HK-2 (cell line): ENCODE measurements around the gene PFKFB4.
A peak's percentile ranks its signal among the peaks of the same experiment; 100 is the strongest.
"Not testable (repeated sequence)": the region's sequence is repeated elsewhere in the genome, so short reads cannot be mapped to it uniquely, and the experiment has no call there.

Experiments
- DNase-seq: peaks from one replicate; pipeline ENCODE4 v3.0.0-alpha.2; 2018; ENCODE audit not compliant: unreplicated experiment

Gene PFKFB4

DNA sequence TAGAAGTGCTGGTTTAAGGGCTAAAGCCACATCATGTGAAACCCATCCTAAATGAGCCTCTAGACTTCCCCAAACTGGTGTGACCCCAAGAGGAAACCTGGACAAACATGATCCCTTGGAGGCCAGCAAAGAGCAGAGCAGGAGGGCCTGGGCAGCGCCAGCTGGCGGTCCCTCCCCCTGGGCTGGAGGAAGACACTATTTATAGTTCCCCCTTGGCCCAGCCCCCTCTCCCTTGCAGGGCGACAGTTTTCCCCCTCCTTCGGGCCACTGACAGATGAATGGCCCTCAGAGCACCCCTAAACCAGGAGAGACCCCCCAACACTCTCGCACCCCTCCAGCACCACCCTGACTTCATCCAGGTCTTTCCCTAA is 4.0 kb upstream of the PFKFB4 start:
- DNase-seq = peak; percentile 35

DNA sequence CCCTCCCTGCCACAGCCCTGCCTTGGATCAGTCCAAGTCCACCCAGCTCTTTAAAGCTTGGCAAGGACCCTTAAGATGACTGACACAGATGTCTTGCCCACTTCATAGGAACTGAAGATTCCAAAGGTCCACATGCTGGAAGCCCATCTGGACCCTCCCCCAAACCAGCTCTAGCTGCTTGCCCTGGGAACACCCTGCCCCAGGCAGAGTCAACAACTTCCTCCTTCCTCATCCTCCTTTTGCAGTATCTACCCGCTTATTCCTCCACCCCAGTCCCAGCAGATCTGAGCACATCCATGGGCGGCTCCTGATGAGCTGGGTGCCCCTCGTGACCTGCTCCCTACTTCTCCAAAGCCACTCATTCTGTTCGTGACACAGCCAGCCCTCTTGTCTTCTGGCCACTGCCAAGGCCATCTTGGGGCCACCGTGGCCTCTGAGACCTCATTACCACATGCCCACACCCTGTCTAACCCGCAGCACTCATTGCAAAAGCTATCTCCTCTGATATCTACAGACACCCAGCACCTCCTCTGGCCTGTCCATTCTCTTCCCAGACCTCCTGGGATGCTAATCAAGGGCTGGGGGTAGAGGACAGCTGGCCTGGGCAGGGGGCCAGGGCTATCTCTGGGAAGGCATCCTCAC is 2.0 kb upstream of the PFKFB4 start:
- DNase-seq = no peak

DNA sequence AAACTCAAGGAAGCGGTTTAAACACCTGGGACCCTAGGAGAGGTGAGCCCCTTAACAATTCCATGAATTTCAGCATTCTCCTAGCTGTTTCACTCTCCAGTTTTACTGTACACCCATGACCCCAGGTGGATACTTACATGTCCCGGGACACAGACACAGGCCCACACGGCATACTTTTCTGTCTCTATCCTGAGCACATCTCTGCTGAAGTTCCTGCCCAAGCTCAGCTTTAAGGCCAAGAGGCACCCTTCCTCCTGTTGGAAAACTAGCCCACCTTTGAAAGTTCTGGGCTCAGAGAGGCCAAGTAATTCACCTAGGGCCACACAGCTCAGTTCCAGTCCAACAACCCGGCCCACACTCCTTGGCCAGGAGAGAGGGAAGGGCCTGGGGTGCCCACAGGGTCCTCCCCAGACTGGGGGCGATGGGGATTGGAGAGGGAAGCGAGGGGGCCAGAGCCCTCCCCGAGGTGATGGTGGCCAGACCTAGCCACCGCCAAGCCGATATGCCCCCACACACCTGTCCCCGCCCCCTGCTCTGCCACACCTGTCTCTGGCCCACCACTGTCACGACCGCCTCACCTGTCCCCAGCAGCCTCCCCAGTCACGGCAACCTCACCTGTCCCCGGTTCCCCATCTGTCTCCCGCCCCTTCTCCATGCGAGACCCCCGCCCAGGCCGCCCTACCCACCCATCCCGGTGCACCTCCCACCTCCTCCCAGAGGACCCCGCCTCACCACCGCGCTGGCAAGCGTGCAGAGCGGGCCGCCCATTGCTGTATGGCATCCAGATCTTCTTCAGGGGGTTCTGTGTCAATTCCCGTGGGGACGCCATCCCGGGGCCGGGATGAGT is 431 bp downstream of the PFKFB4 start:
- no peak for DNase-seq

DNA sequence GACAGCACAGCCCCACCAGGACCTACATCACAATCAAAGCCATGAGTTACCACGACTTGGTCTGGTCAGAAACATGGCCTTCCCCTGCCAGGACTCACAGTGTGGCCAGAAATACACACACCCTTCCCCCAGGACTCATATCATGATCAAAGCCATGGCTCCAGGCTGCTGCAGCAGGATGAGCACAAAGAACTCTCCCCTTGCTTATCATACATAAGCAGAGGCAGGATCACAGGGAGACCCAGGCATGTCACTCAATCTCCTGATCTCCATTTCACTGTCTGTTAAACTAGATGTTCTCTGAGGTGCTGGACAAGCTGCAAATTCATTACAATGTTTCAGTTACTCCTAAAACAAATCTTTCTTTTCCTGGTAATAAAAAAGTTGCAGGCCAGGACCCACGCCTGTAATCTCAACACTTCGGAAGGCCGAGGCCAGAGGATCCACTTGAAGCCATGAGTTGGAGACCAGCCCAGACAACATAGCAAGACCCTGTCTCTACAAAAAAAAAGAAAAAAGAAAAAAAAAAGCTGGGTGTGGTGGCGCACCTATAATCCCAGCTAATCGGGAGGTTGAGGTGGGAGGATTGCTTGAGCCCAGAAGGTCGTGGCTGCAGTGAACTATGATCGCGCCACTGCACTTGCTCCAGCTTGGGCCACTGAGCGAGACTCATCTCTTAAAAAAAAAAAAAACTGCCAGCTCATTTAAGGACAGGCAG is 1.2 kb downstream of the PFKFB4 start:
- no peak for DNase-seq

DNA sequence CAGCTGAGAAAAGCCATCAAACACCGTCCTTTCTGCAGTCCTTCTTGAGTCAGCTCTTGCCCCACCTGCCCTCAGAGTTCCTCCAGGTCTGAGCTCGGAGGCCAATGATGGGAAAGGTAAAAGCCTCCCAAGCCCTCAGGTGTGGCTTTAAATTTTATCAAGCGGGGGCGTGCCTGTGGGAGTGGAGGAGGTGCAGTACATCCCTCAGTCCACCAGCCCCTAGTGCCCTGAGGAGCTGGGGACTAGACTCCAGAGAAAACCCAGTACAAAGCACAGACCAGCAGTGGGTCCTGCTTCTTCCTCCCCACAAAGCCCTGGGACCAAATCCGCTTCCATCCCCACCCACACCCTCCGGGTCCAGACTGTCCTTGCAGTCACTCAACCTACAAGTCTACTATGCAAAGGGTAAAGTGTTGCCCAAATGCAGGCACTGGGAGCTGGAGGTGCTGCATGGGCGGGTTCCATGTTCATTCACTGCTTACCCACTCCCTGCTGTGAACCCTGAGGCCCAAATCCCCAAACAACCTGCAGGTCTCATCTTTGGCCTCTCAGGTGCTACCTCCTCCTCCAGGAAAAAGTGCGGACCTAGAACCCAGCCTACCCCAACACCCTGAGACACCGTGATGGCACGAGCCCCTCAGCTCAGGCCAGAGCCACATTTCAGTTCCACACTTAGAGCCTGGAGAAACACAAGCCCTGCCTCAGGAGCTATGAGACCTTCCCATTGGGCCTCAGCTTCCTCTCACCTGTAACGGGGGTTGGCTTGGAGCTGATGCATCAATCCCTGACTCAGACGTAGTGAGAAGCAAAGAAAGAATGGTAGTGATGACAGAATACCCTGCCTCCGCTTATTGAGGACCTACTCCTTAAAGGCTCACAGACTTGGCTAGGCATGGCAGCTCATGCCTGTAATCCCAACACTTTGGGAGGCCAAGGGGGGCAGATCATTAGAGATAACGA is 2.4 kb downstream of the PFKFB4 start:
- no peak for DNase-seq

DNA sequence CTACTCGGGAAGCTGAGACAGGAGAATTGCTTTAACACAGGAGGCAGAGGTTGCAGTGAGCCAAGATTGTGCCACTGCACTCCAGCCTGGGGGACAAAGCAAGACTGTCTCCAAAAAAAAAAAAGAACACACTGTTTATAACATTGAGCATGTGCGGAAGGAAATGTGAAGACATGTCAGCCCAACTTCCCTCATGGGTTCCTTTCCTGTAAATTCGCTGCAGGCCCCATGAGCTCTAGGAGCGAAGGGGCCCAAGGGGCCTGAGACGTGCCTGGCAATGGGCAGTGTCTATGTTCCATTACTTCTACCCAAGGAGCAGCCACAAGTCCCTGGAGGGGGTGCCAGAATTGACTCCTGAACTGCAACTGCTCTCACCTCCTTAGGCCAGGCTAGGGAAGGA is 3.2 kb downstream of the PFKFB4 start:
- no peak for DNase-seq

DNA sequence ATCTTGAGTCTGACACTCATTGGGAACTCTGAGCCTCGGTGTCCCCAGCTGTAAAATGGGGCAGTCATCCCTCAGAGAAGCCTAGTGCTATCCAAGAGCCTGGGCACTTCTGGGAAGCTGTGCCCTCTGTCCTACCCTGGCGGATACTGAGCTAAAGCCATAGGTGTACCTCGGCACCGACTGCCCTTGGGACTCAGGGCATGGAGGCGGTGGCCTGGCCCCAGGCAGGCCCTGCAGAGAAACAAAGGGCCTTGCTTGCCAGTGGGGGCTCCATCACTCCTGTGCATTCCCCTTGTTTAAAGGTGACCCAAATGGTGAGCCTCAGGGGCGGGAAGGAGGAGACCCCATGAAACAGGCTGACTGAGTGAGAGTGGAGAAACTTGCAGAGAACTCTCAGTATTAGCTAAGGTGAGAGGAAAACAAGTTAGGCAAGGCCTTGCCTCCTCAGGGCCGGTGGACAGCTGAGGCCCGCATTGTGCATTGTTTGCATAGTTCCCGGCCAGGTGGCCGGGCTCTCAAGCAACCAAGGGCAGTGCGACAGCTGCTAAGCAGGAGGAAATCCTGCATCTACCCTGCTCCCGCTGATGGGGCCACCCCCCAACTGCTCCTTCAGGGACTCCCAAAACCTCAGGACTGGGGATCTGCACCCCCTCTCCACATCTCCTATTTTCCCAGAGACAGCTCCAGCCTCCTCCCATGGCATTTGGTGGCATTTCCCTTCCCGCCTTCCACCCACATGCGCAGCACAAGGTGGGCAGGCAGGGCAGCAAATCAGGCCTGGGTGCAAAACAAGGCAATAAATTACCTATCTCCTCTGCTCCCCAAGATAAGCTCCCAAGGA is 4.3 kb downstream of the PFKFB4 start:
- DNase-seq = no peak

DNA sequence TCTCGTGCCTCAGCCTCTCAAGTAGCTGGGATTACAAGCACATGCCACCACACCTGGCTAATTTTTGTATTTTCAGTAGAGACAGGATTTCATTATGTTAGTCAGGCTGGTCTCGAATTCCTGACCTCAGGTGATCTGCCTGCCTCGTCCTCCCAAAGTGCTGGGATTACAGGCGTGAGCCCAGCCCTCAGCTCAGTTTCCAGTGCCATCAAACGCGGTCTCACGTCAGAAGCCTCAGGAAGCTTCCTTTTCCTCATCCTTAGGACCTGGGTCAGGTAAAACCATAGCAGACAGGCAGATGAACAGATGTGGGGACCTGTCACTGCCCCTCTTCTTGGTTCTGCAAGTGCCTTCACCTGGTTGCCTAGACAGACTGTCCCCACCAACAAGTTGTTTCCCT is 5.0 kb downstream of the PFKFB4 start:
- DNase-seq = not testable (repeated sequence)

DNA sequence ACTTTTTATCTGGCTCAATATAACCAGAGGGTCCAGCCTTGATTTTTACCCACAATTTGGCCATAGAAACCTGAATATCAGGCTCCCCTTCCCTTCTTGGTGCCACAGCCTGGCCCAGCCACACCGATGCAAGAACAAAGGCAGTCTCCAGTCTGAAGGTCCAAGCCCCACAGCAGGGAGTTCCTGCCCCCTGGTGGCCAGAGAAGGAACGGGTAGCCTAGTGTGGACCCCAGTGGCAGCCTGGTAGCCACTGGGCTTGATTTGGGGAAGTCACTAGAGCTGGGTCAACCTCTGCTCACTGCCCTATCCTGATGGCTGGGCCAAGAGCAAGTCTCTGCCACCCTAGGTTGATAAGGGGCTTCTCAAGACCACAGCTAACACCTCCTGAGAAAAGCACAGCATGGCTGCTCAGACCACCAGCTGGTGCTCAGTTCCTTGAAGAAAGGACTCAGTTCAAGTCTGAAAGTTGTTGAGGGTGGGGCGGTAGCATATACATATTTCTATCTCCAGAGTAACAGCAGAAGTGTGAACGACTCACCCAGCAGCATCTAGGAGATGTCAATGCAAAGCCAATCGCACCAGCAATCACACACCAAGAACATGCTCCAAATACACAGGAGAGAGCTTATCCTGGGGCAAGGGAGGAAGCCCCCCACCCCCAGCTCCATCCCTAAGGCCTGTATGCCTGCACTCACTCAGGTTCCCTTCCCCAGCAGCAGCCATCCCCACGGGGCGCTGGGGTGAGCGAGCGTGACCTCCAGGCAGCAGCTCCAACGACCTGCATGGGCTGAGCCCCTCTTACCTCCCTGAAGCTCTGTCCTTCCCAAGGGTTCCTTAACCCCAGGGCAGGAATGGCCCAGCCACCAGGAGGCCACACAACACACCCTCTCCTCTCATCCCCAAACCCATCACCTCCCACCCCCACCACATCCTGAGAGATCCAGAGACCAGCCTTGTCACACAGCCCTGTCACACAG is 7.6 kb downstream of the PFKFB4 start:
- DNase-seq = peak; percentile 68

DNA sequence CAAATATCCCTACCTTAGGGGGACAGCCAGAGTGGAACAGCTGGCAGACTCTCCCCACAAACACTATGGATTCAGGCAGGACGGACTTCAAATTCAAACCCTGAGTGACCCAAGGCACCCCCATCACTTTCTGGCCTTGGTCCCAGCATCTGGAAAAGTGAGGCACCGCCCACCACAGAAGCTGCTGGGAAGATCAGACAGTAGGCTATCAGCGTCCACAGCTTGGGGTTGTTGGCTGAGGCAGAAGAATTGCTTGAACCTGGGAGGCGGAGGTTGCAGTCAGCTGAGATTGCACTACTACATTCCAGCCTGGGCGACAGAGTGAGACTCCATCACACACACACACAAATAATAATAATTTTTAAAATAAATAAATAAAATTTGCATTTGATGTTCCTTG is 8.5 kb downstream of the PFKFB4 start:
- DNase-seq = no peak

DNA sequence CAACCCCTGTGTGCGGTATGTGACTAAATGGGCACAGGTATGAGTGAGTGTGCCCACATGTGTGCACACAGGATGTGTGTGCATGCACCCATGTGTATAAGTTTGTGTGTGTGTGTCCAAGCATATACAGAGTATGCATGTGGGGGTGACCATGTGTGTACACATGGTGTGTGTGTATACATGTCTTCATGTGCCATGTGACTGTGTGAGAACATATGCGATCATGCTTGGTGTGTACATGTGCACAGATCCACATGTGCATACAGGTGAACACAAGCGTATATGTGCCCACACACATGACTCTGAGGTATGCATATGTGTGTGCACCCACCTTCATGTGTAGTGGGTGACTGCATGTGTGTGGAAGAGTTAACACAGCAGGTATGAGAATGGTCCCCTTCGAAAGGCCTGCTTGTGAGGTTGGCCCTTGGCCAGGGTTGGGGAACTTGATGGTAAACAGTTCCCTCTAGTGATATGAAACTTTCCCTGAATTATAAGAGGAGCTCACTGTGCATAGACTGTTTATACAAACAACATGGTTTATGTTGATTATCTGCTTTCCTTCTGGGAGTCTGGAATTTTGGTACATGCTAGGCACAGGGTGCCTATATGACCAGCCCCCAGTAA is 10.3 kb downstream of the PFKFB4 start:
- no peak for DNase-seq

DNA sequence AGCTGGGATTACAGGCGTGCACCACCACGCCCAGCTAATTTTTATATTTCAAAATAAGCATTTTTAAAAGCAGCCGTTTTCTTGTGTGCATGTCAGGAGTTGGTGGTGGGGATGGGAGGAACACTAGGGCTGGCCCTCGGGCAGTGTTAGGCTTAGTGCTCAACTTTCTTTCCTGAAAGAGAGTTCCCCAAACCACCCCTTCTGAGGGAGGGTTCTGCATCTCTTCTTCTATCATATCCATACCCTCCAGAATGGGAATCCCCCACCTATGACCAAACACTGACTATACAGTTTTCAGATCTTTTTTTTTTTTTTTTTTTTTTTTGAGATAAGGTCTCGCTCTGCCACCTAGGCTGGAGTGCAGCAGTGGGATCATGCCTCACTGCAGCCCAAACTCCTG is 12.5 kb downstream of the PFKFB4 start:
- no peak for DNase-seq

DNA sequence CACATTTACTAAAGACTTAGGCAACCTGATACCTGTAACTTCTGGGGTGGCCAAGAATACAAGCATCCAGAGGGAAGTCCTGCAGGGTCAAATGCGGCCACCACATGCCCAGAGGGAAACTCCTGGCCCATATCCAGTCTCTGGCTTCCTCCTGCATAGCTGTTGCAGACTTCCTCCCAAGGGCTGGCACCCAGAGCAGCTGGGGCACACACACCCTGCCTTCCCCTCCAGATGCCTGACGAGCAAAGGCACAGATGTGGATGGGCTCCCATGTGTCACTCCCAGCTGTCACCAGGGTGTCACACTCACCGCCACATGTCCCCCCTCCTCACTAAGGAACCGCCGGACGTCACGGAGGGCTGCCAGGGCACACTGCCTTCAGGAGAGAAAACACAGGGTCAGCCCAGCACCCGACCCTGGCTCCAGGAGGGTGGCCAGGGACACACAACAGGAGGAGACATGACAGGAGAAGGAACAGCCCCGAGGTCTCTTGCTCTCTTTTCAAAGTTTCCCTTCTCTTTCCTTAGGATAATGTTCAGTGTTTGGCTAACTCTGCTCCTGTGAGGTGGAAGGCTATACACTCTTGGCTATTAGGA is 13.2 kb downstream of the PFKFB4 start:
- no peak for DNase-seq

DNA sequence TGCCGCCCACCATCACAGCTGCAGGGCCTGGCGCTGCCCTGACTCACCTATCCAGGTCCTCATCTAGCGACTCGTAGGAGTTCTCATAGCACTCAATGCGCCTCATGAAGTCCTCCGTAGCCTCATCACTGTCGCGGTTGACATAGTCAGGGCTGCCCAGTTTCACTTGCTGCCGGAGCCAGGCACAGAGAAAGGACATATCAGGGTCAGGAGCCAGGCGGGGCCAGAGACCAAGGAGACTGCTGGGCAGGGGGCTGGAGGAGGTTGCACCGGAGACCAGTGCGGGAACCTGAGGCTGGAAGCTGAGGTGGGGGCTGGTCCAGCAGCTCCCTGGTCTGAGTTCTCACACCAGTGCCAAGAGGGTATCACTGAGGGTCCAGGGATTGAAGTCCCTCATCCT is 18.2 kb downstream of the PFKFB4 start:
- no peak for DNase-seq

DNA sequence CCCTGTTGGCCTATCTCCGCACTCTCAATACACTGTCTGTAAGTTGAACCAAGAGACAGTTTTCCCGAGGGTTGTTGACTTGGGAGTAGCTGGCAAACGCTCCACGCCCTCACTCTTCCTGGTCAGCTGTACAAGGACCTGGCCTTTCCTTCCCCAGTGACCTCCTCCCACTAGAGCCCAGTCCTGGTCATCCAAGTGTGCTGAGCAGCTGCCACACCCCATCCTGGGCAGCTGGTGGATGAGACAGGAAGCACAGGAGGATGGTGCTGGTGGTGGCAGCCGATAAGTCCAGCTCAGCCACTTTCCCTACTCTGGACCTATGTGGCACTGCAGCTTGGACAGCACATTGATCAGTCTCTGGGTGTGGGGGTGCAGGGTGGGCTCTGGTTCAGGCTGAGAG is 19.8 kb downstream of the PFKFB4 start:
- no peak for DNase-seq

DNA sequence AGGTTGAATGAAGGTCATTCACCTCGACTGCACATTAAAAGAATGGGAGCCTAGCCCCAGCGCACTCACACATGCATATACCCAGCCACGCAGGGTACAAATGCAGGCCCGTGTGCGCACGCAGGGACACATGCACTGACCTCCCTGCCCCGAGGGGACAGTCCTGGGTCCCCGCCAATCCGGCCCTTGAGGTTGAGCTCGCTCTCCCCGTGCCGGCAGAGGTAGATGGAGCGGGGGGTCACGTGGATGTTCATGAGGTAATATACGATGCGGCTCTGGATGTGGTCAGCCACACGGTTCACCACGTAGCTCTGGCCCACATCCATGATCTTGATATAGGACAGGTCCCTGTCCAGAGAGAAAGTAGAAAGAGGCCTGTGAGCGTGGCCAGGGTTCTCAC is 20.5 kb downstream of the PFKFB4 start:
- no peak for DNase-seq

DNA sequence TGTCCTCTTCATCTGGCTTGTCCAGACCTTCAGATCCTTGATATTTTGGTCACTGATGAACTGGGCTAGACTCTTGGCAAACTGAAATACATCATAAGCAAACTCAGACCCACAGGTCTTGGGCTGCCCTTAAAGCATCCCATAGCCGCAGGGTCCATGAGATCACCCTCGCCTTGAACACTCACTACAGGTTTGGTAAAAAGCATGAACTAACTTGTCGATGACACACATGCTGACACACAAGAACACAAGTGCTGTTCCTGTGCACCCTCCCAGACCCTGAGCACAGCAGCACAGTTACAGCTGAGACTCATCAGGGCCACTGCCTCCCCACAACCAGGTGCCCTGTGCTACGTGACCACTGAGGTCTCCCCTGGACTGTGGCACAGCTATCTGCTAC is 21.0 kb downstream of the PFKFB4 start:
- no peak for DNase-seq

DNA sequence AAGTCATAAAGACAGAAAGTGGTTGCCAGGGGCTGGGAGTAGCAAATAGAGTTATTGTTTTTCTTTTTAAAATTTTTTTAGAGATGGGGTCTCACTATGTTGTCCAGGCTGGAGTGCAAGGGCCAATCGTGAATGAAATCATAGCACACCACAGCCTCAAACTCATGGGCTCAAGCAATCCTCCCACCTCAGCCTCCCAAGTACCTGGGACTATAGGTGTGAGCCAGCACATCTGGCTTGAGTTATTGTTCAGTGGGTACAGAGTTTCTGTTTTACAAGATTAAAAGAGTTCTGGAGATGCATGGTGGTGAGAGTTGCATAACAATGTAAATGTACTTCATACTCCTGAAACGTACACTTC is 23.6 kb downstream of the PFKFB4 start:
- no peak for DNase-seq
